Psoas muscle (tissue), 8 donors: Measurements from ENCODE around the gene EDA. TPM values are rescaled to one million over a fixed set of nuclear protein-coding genes. Genes with fewer than 3 reads are reported as not detected.
A peak's percentile ranks its signal among the peaks of the same experiment; 100 is the strongest.

Experiments used
- ATAC-seq, 4 donors: fragments of 200-7000 bp; cut with Tn5 transposase; one replicate each; pipeline ENCODE4 v1.9.1; 2020; ENCODE audit warnings: moderate library complexity in 3 of 4, mild to moderate bottlenecking in 2 of 4
- DNase-seq, 2 donors: peaks; one replicate each; pipeline ENCODE4 v3.0.0-alpha.2; 2020
- H3K27ac ChIP-seq: fragments of 200-600 bp; one replicate; pipeline ENCODE4 v1.8.0; 2022
- H3K27me3 ChIP-seq, 3 donors: fragments of 200-600 bp in 1 of 3; one replicate each; pipeline versions ENCODE4 v1.6.1 to v1.8.0; 2013 to 2022; ENCODE audit warnings: low read length in 2 of 3, mild to moderate bottlenecking in 2 of 3, moderate library complexity in 1 of 3; ENCODE audit not compliant: insufficient read depth in 3 of 3
- H3K36me3 ChIP-seq, 2 donors: fragments of 200-600 bp in 1 of 2; one replicate each; pipeline versions ENCODE4 v1.6.1 to v1.8.0; 2013 to 2022; ENCODE audit warnings: low read depth in 1 of 2, mild to moderate bottlenecking in 1 of 2, moderate library complexity in 1 of 2; ENCODE audit not compliant: insufficient read depth in 1 of 2
- H3K4me1 ChIP-seq: fragments of 200-600 bp; one replicate; pipeline ENCODE4 v1.8.0; 2022
- H3K4me3 ChIP-seq: fragments of 200-600 bp; one replicate; pipeline ENCODE4 v1.8.0; 2022; ENCODE audit warnings: mild to moderate bottlenecking
- H3K9me3 ChIP-seq: fragments of 200-600 bp; one replicate; pipeline ENCODE4 v1.8.0; 2022
- WGBS, 3 donors: extraction: QIAGEN DNeasy Blood & Tissue Kit; methylation state at CpG; one replicate each; pipeline versions ENCODE4 v1.1.6 to v1.1.7; 2013; 5-methylcytosine and 5-hydroxymethylcytosine counted together
- intact Hi-C, 2 donors: fragments of 100-400 bp; cut with DNase I; formaldehyde crosslinking; loops; one replicate each; pipeline versions ENCODE4 v1.11.0 to v1.14.2; 2022
- long read RNA-seq, 2 donors: library from polyadenylated mRNA; unstranded; transcript quantifications; one replicate each; pipeline ENCODE4 v2.0.0, GENCODE V29; 2021
- polyA plus RNA-seq, 3 donors: library from polyadenylated mRNA; stranded (reverse); fragments of 200-250 nt; gene quantifications; one replicate each; pipeline ENCODE4 v1.2.3, GENCODE V29; 2013
- total RNA-seq, 4 donors: library from RNA; stranded (reverse); fragmentation: NEBNext Ultra II Directional in 2 of 4; extraction: Animal tissue kit (Norgen Biotek cat#: 25700) in 2 of 4; gene quantifications; one replicate each; pipeline versions ENCODE4 v1.2.1 to v1.2.4, GENCODE V29; 2021 to 2023
- TF ChIP-seq, protein P1 (sequence below): fragments of 200-600 bp; IDR thresholded peaks from one replicate; pipeline ENCODE4 v1.8.0; 2022; ENCODE audit warnings: antibody characterized with exemption
- donor health status: healthy with polysubstance abuse.
- donor health status: DM: no; HTN: no; CAD: no; lungs with moderate emphysema.
- donor health status: Bipolar disorder and iron deficiency.
- donor health status: healthy.
- donor health status: DM: yes; HTN: yes; CAD: no.
- donor health status: DM: no; HTN: no; CAD: no.
- donor health status: DM: no; HTN: no; CAD: no.
- donor health status: DM: yes; HTN: yes; CAD: no.

Gene EDA
- total RNA-seq = 1 to 10 TPM in 2 of 4 donors, under 1 TPM in 2; 0.49 to 2.5 (median 1.1) TPM
- 1 to 10 TPM in 1 of 3 donors, under 1 TPM in 2; 0.66 to 1.1 (median 0.98) TPM for polyA plus RNA-seq
- long read RNA-seq, donor 1 = 0 reads
- long read RNA-seq, donor 2, full-length matches to known transcripts = 1 of 1 reads
- long read RNA-seq, donor 2, partial matches to known transcripts = 0 of 1 reads
- long read RNA-seq, donor 2, other reads (novel, unspliced or antisense) = 0 of 1 reads

GRCh38 chrX:69615779-69616456, at the start of gene EDA:
TSS of gene EDA (plus strand) at chrX:69616113.
- peak within 1 kb of the TSS; percentile 73 for H3K4me3 ChIP-seq
- no peaks in the 10 kb centered on the region for H3K9me3 ChIP-seq
- peak within 1 kb of the TSS; percentile 30 for H3K27ac ChIP-seq
- peak; percentile 88 to 93 for DNase-seq
- intact Hi-C loops = loop anchor here (5.0 to 10.0 kb wide), 3 partner anchors 79 to 479 kb away; no protein-coding TSS in a partner anchor
- 1 to 36% (median 2%) methylated on average over 8 to 55 of the region's 56 CpGs for WGBS, 3 donors
- ATAC-seq = peak; percentile 95 to 99 (median 98)
- TF ChIP-seq, protein P1, sequence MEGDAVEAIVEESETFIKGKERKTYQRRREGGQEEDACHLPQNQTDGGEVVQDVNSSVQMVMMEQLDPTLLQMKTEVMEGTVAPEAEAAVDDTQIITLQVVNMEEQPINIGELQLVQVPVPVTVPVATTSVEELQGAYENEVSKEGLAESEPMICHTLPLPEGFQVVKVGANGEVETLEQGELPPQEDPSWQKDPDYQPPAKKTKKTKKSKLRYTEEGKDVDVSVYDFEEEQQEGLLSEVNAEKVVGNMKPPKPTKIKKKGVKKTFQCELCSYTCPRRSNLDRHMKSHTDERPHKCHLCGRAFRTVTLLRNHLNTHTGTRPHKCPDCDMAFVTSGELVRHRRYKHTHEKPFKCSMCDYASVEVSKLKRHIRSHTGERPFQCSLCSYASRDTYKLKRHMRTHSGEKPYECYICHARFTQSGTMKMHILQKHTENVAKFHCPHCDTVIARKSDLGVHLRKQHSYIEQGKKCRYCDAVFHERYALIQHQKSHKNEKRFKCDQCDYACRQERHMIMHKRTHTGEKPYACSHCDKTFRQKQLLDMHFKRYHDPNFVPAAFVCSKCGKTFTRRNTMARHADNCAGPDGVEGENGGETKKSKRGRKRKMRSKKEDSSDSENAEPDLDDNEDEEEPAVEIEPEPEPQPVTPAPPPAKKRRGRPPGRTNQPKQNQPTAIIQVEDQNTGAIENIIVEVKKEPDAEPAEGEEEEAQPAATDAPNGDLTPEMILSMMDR = no peak
- H3K36me3 ChIP-seq = no peaks in the 10 kb centered on the region
- peaks cover 0 to 12% (median 0%) of the 10 kb centered on the region in 3 donors for H3K27me3 ChIP-seq
- no peaks in the 10 kb centered on the region for H3K4me1 ChIP-seq

GRCh38 chrX:69568828-69569227, 47.1 kb upstream of the EDA start:
- H3K27ac ChIP-seq = no peak overlapping the region
- ATAC-seq = no peak
- WGBS, 3 donors = 75 to 91% (median 85%) methylated on average over 3 of the region's 3 CpGs

GRCh38 chrX:69597399-69597798, 18.5 kb upstream of the EDA start:
- TF ChIP-seq, protein P1 = no peak
- H3K27ac ChIP-seq = no peak overlapping the region
- DNase-seq (no peak), ATAC-seq (no peak)
- no peaks in the 10 kb centered on the region for H3K36me3 ChIP-seq
- no peaks in the 10 kb centered on the region for H3K9me3 ChIP-seq
- intact Hi-C loops = no loop called here
- WGBS, 3 donors = 65 to 95% (median 87%) methylated on average over 1 of the region's 1 CpG
- H3K4me1 ChIP-seq = no peaks in the 10 kb centered on the region
- H3K27me3 ChIP-seq = peaks cover 0 to 34% (median 0%) of the 10 kb centered on the region in 3 donors
- no peak overlapping the region for H3K4me3 ChIP-seq

More at GRCh38 chrX:69568828-69569227, 47.1 kb upstream of the EDA start:
- DNase-seq = no peak
- Histone ChIP-seq H3K9me3 (no peaks in the 10 kb centered on the region), H3K27me3 (peaks cover 0 to 15% (median 0%) of the 10 kb centered on the region in 3 donors), H3K4me3 (no peak overlapping the region), H3K36me3 (no peaks in the 10 kb centered on the region), H3K4me1 (no peaks in the 10 kb centered on the region)
- TF ChIP-seq, protein P1 = no peak
- intact Hi-C loops = no loop called here

DNA sequence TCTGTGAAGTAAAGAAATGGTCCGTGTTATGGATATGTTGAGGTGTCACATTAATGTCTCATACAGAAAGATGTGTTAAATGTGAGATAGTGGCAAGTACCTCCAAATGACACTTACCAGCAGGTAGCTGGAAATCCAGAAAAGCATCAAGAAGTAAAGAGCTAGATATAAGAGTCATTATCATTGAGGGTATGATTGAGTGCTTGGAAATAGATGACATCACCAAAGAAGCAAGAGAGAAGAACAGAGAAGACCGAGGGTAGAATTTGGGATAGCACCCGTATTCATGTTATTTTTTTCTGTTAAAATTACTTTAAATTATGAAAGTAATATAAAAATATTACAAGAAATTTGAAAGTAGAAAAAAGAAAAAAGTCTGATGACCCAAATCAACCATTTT, 15.7 kb upstream of the EDA start:
- ATAC-seq (no peak), DNase-seq (no peak)
- WGBS, 3 donors = 64 to 92% (median 88%) methylated on average over 3 of the region's 3 CpGs
- H3K36me3 ChIP-seq = no peaks in the 10 kb centered on the region
- H3K27me3 ChIP-seq = peaks cover 0 to 21% (median 0%) of the 10 kb centered on the region in 3 donors
- TF ChIP-seq, protein P1 = no peak
- no peaks in the 10 kb centered on the region for H3K4me1 ChIP-seq
- no peak overlapping the region for H3K4me3 ChIP-seq
- no peaks in the 10 kb centered on the region for H3K9me3 ChIP-seq
- intact Hi-C loops = no loop called here
- H3K27ac ChIP-seq = no peak overlapping the region
